Measurements from ENCODE around the gene GPSM3.

DNA sequence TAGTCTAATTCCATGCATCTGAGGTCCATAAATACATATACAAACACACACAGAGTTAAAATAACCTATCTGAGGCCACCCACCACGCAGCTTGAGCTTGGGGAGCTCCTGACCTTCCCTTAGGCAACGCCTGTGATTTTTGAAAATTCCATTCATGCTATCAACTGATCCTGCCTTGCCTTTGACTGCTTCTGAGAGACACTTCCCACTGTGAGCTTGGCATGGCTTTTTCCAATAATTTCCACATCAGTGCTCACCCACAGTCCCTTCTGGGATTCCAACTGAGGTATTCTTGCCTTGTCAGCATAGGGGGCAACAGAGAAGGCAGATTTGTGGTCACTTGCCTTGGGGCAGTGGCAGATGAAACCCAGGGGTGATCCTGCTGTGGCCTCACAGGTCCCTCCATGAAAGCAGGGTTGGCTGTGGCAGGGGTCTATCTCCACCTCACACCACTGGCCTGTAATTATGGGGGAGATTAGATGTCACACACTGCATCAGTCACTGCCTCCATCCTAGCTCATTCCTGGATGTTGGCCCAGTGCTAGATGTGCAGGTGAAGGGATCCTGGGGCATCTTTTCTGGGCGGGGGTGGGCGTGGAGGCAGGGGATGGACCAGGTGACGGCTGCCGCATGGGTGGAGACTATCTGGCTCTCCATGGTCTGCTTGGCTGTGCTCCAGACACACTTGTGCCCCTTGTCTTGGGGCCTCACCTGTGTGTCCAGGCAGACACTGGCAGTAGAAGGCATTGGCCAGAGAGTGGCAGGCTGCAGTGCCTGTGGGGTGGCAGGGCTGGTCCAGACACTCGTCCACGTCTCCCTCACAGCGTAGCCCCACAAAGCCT is 11.2 kb upstream of the GPSM3 start:
- TF ChIP-seq POLR2AphosphoS5 (IDR thresholded peaks at IDR 0.05; ENCODE audit: low read depth) (no peak), EZH2phosphoT487 (IDR thresholded peaks at IDR 0.05; ENCODE audit: unreplicated experiment) (no peak)
- TF ChIP-seq, protein P1, sequence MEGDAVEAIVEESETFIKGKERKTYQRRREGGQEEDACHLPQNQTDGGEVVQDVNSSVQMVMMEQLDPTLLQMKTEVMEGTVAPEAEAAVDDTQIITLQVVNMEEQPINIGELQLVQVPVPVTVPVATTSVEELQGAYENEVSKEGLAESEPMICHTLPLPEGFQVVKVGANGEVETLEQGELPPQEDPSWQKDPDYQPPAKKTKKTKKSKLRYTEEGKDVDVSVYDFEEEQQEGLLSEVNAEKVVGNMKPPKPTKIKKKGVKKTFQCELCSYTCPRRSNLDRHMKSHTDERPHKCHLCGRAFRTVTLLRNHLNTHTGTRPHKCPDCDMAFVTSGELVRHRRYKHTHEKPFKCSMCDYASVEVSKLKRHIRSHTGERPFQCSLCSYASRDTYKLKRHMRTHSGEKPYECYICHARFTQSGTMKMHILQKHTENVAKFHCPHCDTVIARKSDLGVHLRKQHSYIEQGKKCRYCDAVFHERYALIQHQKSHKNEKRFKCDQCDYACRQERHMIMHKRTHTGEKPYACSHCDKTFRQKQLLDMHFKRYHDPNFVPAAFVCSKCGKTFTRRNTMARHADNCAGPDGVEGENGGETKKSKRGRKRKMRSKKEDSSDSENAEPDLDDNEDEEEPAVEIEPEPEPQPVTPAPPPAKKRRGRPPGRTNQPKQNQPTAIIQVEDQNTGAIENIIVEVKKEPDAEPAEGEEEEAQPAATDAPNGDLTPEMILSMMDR (conservative IDR thresholded peaks at IDR 0.05; ENCODE audit: low read depth in 2 of 2) = no peak
